Measurements from ENCODE around the gene IL3RA.

DNA sequence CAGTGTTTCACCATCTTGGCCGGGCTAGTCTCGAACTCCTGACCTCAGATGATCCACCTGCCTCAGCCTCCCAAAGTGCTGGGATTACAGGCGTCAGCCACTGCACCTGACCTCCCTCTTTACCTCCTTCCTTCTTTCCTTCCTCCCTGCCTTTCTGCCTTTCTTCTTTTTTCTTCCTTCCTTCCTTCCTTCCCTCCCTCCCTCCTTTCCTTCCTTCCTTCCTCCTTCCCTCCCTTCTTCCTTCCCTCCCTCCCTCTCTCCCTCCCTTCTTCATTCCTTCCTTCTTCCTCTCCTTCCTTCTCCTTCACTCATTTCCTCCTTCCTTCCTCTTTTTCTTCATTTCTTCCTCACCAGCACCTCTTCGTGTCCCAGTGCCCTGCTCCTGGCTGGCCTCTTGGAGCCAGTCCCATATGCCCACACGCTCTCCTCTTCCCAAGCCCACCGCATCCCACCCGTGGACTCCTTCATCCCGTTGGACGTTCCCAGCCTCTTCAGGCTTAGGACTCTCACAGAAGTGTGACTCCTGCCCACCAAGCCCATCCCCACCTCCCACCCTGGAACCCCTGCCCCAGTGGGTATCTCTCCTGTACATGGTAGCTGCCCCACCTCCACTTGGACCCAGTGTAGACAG is 45.4 kb upstream of the IL3RA start:
- TF ChIP-seq MAX (CRISPR knock-in tag; IDR thresholded peaks at IDR 0.05): no peak
- no peak for TF ChIP-seq CTCF (IDR thresholded peaks at IDR 0.05)
- TF ChIP-seq ATF6 (CRISPR knock-in tag; IDR thresholded peaks at IDR 0.05): no peak
